B cell (primary cell): ENCODE results near the gene MPZL3. TPM values are rescaled to one million over a fixed set of nuclear protein-coding genes. Genes with fewer than 3 reads are reported as not detected.

Experiments used
- ATAC-seq: fragments of 200-7000 bp; cut with Tn5 transposase; one replicate; pipeline ENCODE4 v1.10.0; 2021; ENCODE audit warnings: low read depth, mild to moderate bottlenecking, moderate number of reproducible peaks, moderate library complexity
- CTCF ChIA-PET: fragments of 350-600 bp; sonication (Branson Sonifier 250); formaldehyde crosslinking; loops from one replicate; lab custom pipeline; 2021; ENCODE audit warnings: antibody characterized with exemption, inconsistent platforms; lab: Charles Lee
- POLR2A ChIA-PET: fragments of 350-600 bp; sonication (Branson Sonifier 250); formaldehyde crosslinking; loops from one replicate; lab custom pipeline; 2021; ENCODE audit warnings: antibody characterized with exemption; lab: Charles Lee
- DNase-seq: peaks from one replicate; pipeline ENCODE4 v3.0.0; 2013
- H2AFZ ChIP-seq: 2 replicates; pipeline ENCODE4 v1.6.1; 2012; ENCODE audit warnings: mild to moderate bottlenecking, low read depth, low read length; ENCODE audit not compliant: insufficient read depth, poor library complexity, severe bottlenecking
- H3K27ac ChIP-seq, 2 donors: 1 replicate in 1 of 2; 2 replicates in 1 of 2; pipeline ENCODE4 v1.5.1; 2012 to 2013; ENCODE audit warnings: low read length in 2 of 2, mild to moderate bottlenecking in 2 of 2, moderate library complexity in 1 of 2
- H3K27me3 ChIP-seq, 4 experiments: fragments of 200-600 bp in 1 of 4; sonication (generic) in 1 of 4; replicated peaks in 1 of 4; 1 replicate in 2 of 4; 2 replicates in 2 of 4; pipeline versions ENCODE4 v1.6.1 to v1.7.0; 2013 to 2016; ENCODE audit warnings: low read length in 3 of 4, mild to moderate bottlenecking in 2 of 4, mixed read lengths in 1 of 4, moderate library complexity in 1 of 4; ENCODE audit not compliant: insufficient read depth in 4 of 4, control insufficient read depth in 3 of 4; ENCODE audit errors: control extremely low read depth in 1 of 4
- H3K36me3 ChIP-seq, 2 experiments: replicated peaks in 1 of 2; 1 replicate in 1 of 2; 2 replicates in 1 of 2; pipeline versions ENCODE4 v1.6.1 to v1.7.1; 2013; ENCODE audit warnings: low read length in 1 of 2; ENCODE audit not compliant: insufficient read depth in 2 of 2, control insufficient read depth in 1 of 2; ENCODE audit errors: control extremely low read depth in 1 of 2, extremely low read depth in 1 of 2
- H3K4me1 ChIP-seq, 2 donors: fragments of 200-600 bp in 1 of 2; sonication (generic) in 1 of 2; 1 replicate in 1 of 2; 2 replicates in 1 of 2; pipeline versions ENCODE4 v1.5.1 to v1.6.1; 2013 to 2017; ENCODE audit warnings: low read length in 2 of 2; ENCODE audit not compliant: control insufficient read depth in 2 of 2, insufficient read depth in 2 of 2
- H3K4me2 ChIP-seq: replicated peaks from 2 replicates; pipeline ENCODE3; 2012; ENCODE audit warnings: mild to moderate bottlenecking, low read depth, low read length; ENCODE audit not compliant: poor library complexity, severe bottlenecking
- H3K4me3 ChIP-seq, 5 experiments: fragments of 200-600 bp in 1 of 5; sonication (generic) in 1 of 5; 1 replicate in 3 of 5; 2 replicates in 2 of 5; pipeline versions ENCODE4 v1.5.1 to v1.7.0; 2011 to 2016; ENCODE audit warnings: low read length in 4 of 5, mild to moderate bottlenecking in 4 of 5, low read depth in 2 of 5, control low read depth in 1 of 5, moderate library complexity in 1 of 5; ENCODE audit not compliant: insufficient read depth in 1 of 5; ENCODE audit errors: control extremely low read depth in 1 of 5, extremely low read depth in 1 of 5
- H3K79me2 ChIP-seq: fragments of 200-600 bp; sonication (generic); one replicate; pipeline ENCODE4 v1.6.0; 2016; ENCODE audit warnings: low read length; ENCODE audit not compliant: control insufficient read depth, insufficient read depth
- H3K9ac ChIP-seq: fragments of 200-600 bp; sonication (generic); 2 replicates; pipeline ENCODE4 v1.6.1; 2017; ENCODE audit warnings: mild to moderate bottlenecking, low read length, moderate library complexity
- H3K9me3 ChIP-seq, 3 donors: one replicate each; pipeline versions ENCODE4 v1.6.1 to v1.7.1; 2013; ENCODE audit warnings: low read length in 2 of 3; ENCODE audit not compliant: control insufficient read depth in 2 of 3, insufficient read depth in 1 of 3; ENCODE audit errors: control extremely low read depth in 1 of 3
- H4K20me1 ChIP-seq: 2 replicates; pipeline ENCODE4 v1.6.0; 2012; ENCODE audit warnings: mild to moderate bottlenecking, low read length; ENCODE audit not compliant: insufficient read depth, control insufficient read depth, poor library complexity, severe bottlenecking
- H3K27ac Mint-ChIP-seq: one replicate; pipeline ENCODE4 v1.8.0; 2021; ENCODE audit warnings: mixed read lengths
- H3K27me3 Mint-ChIP-seq: one replicate; pipeline ENCODE4 v1.8.0; 2021; ENCODE audit warnings: mixed read lengths
- H3K4me1 Mint-ChIP-seq: one replicate; pipeline ENCODE4 v1.8.0; 2021; ENCODE audit warnings: mixed read lengths
- H3K4me3 Mint-ChIP-seq: one replicate; pipeline ENCODE4 v1.8.0; 2021; ENCODE audit warnings: mixed read lengths
- H3K9me3 Mint-ChIP-seq: one replicate; pipeline ENCODE4 v1.8.0; 2022; ENCODE audit warnings: mixed read lengths; ENCODE audit not compliant: insufficient read depth
- CTCF ChIP-seq: fragments of 200-600 bp; IDR thresholded peaks from one replicate; pipeline ENCODE4 v1.8.0; 2022; ENCODE audit warnings: antibody characterized with exemption, mild to moderate bottlenecking
- EZH2 ChIP-seq: IDR thresholded peaks from 2 replicates; pipeline ENCODE4 v1.6.1; 2012; ENCODE audit warnings: borderline replicate concordance, low read depth, mild to moderate bottlenecking, moderate library complexity, low read length; ENCODE audit not compliant: insufficient read depth, poor library complexity, severe bottlenecking
- WGBS: methylation state at CpG from one replicate; pipeline ENCODE4 v1.1.5; 2013; ENCODE audit warnings: missing lambda C conversion rate; ENCODE audit not compliant: insufficient coverage; 5-methylcytosine and 5-hydroxymethylcytosine counted together
- intact Hi-C: fragments of 100-400 bp; cut with micrococcal nuclease; formaldehyde crosslinking; loops from one replicate; pipeline ENCODE4 v1.10.0; 2022
- polyA plus RNA-seq: library from polyadenylated mRNA; depleted of rRNA; stranded (reverse); fragments of >200 nt; gene quantifications from 2 replicates; pipeline ENCODE4 v1.2.3, GENCODE V29; 2012
- small RNA-seq: library from RNA; depleted of rRNA; stranded (forward); fragments of <200 nt; gene quantifications from one replicate; pipeline ENCODE3, GENCODE V24; 2012; ENCODE audit warnings: low replicate concordance, low read depth; ENCODE audit not compliant: insufficient read length
- total RNA-seq, 2 donors: library from RNA; stranded (reverse); fragments of 120-200 nt in 1 of 2; gene quantifications; 1 replicate in 1 of 2; 2 replicates in 1 of 2; pipeline versions ENCODE4 v1.2.3 to v1.2.4, GENCODE V29; 2013 to 2022

MPZL3 gene
- total and polyA plus RNA-seq, 2 donors (not counting 1 experiment from before 2014, with no cell fraction given): 1.4 to 4.2 TPM

GRCh38 chr11:118180300-118180703 is 71.9 kb downstream of the MPZL3 start:
- H3K27me3 Mint-ChIP-seq: peaks cover 36% of the 10 kb centered on the region

GRCh38 chr11:118176778-118177134 is 75.4 kb downstream of the MPZL3 start:
- H3K4me3 ChIP-seq: no peak overlapping the region
- 95% methylated on average over 2 of the region's 4 CpGs for WGBS
- no peak overlapping the region for H2AFZ ChIP-seq
- peaks cover 0 to 1% of the 10 kb centered on the region in 2 donors for H3K4me1 ChIP-seq
- intact Hi-C loops: no loop called here
- CTCF ChIA-PET: interaction anchor here (0.8 kb wide), 1 partner anchor 18 kb away, joined by 3 read pairs; no protein-coding TSS in a partner anchor
- Mint-ChIP-seq H3K9me3 (no peaks in the 10 kb centered on the region), H3K27ac (no peak overlapping the region), H3K4me1 (peaks cover under 1% of the 10 kb centered on the region), H3K4me3 (no peak overlapping the region), H3K27me3 (peaks cover 35% of the 10 kb centered on the region)
- peaks cover 0 to 11% (median 0%) of the 10 kb centered on the region in 4 experiments for H3K27me3 ChIP-seq
- no peaks in the 10 kb centered on the region for H3K36me3 ChIP-seq
- H3K79me2 ChIP-seq: no peaks in the 10 kb centered on the region
- H3K4me2 ChIP-seq: no peak overlapping the region
- TF ChIP-seq EZH2: no peak
- no peak for TF ChIP-seq CTCF
- no peaks in the 10 kb centered on the region for H3K9me3 ChIP-seq
- POLR2A ChIA-PET: no interaction called here
- no peak overlapping the region for H3K9ac ChIP-seq
- no peak for ATAC-seq
- no peaks in the 10 kb centered on the region for H4K20me1 ChIP-seq
- DNase-seq: no peak
- no peak overlapping the region for H3K27ac ChIP-seq

More at GRCh38 chr11:118180300-118180703, 71.9 kb downstream of the MPZL3 start:
- H3K4me1 ChIP-seq: no peaks in the 10 kb centered on the region
- no peaks in the 10 kb centered on the region for H3K9me3 Mint-ChIP-seq
- H3K27me3 ChIP-seq: peaks cover 0 to 10% (median 0%) of the 10 kb centered on the region in 4 experiments
- WGBS: 15% methylated on average over 10 of the region's 11 CpGs
- POLR2A ChIA-PET: no interaction called here
- no peak overlapping the region for H3K4me3 ChIP-seq
- DNase-seq (no peak), ATAC-seq (no peak)
- H3K36me3 ChIP-seq: no peaks in the 10 kb centered on the region
- H3K27ac Mint-ChIP-seq: no peak overlapping the region
- no peak overlapping the region for H3K9ac ChIP-seq
- no peak overlapping the region for H3K4me3 Mint-ChIP-seq
- H3K27ac ChIP-seq: no peak overlapping the region
- no peak overlapping the region for H3K4me2 ChIP-seq
- no peaks in the 10 kb centered on the region for H3K4me1 Mint-ChIP-seq
- H3K79me2 ChIP-seq: no peaks in the 10 kb centered on the region
- no peak overlapping the region for H2AFZ ChIP-seq
- intact Hi-C loops: no loop called here
- no peaks in the 10 kb centered on the region for H4K20me1 ChIP-seq
- TF ChIP-seq EZH2 (no peak), CTCF (no peak)
- no peaks in the 10 kb centered on the region for H3K9me3 ChIP-seq
- CTCF ChIA-PET: interaction anchor here (1.0 to 2.2 kb wide), 2 partner anchors 9 to 11 kb away, joined by 3 to 9 read pairs; no protein-coding TSS in a partner anchor

Small RNA genes within 50 kb of the gene (small RNA-seq; reads per million reads assigned to genes)
- not detected for gene HSPE1P18

Other genes starting within 250 kb of the MPZL3 start
- gene TMPRSS4, start 175.3 kb downstream of the MPZL3 start, total RNA-seq: not detected in 2 replicates
- not detected in 2 replicates for gene TMPRSS4, start 175.3 kb downstream of the MPZL3 start, polyA plus RNA-seq
- 4.5 and 4.8 TPM in 2 replicates for gene SMIM35, start 165.4 kb downstream of the MPZL3 start, total RNA-seq
- gene SMIM35, start 165.4 kb downstream of the MPZL3 start, polyA plus RNA-seq: 1.3 TPM in 2 replicates
- not detected in 2 replicates for gene SCN4B, start 99.5 kb downstream of the MPZL3 start, total RNA-seq
- not detected in 2 replicates for gene SCN4B, start 99.5 kb downstream of the MPZL3 start, polyA plus RNA-seq
- gene SCN2B, start 75.7 kb downstream of the MPZL3 start, total RNA-seq: not detected in 2 replicates
- gene SCN2B, start 75.7 kb downstream of the MPZL3 start, polyA plus RNA-seq: not detected in 2 replicates
- 9.6 and 9.7 TPM in 2 replicates for gene JAML, start 27.4 kb downstream of the MPZL3 start, total RNA-seq
- 1.0 and 2.4 TPM in 2 replicates for gene JAML, start 27.4 kb downstream of the MPZL3 start, polyA plus RNA-seq
- gene MPZL2, start 11.9 kb upstream of the MPZL3 start, total RNA-seq: 1.2 TPM in 1 of 2 replicates, not detected in the other
- 0.10 TPM in 1 of 2 replicates, not detected in the other for gene MPZL2, start 11.9 kb upstream of the MPZL3 start, polyA plus RNA-seq
- 1.0 and 1.9 TPM in 2 replicates for gene CD3E, start 52.4 kb upstream of the MPZL3 start, total RNA-seq
- gene CD3E, start 52.4 kb upstream of the MPZL3 start, polyA plus RNA-seq: 1.7 and 9.5 TPM in 2 replicates
- 0.79 and 1.4 TPM in 2 replicates for gene CD3D, start 90.3 kb upstream of the MPZL3 start, total RNA-seq
- gene CD3D, start 90.3 kb upstream of the MPZL3 start, polyA plus RNA-seq: 1.7 and 7.0 TPM in 2 replicates
- 0.34 TPM in 2 replicates for gene CD3G, start 92.0 kb upstream of the MPZL3 start, total RNA-seq
- gene CD3G, start 92.0 kb upstream of the MPZL3 start, polyA plus RNA-seq: 0.76 and 0.98 TPM in 2 replicates
- 37.3 and 37.7 TPM in 2 replicates for gene UBE4A, start 107.2 kb upstream of the MPZL3 start, total RNA-seq
- gene UBE4A, start 107.2 kb upstream of the MPZL3 start, polyA plus RNA-seq: 14.7 and 15.2 TPM in 2 replicates
- 111 and 118 TPM in 2 replicates for gene ATP5MG, start 149.2 kb upstream of the MPZL3 start, total RNA-seq
- gene ATP5MG, start 149.2 kb upstream of the MPZL3 start, polyA plus RNA-seq: 142 and 168 TPM in 2 replicates
- 175 and 198 TPM in 2 replicates for gene KMT2A, start 184.1 kb upstream of the MPZL3 start, total RNA-seq
- 32.1 and 42.5 TPM in 2 replicates for gene KMT2A, start 184.1 kb upstream of the MPZL3 start, polyA plus RNA-seq